IgD-negative memory B cell (primary cell): Measurements from ENCODE around the gene PTK6. TPM values are rescaled to one million over a fixed set of nuclear protein-coding genes. Genes with fewer than 3 reads are reported as not detected.
A peak's percentile ranks its signal among the peaks of the same experiment; 100 is the strongest.
"Not testable (repeated sequence)": the region's sequence is repeated elsewhere in the genome, so short reads cannot be mapped to it uniquely, and the experiment has no call there.

ENCODE experiments used
- H3K27ac Mint-ChIP-seq, 3 donors: one replicate each; pipeline ENCODE4 v1.8.0; 2020 to 2022; ENCODE audit warnings: mild to moderate bottlenecking in 3 of 3, mixed read lengths in 3 of 3, moderate library complexity in 1 of 3
- H3K27me3 Mint-ChIP-seq: one replicate; pipeline ENCODE4 v1.8.0; 2021; ENCODE audit warnings: mixed read lengths
- H3K36me3 Mint-ChIP-seq: one replicate; pipeline ENCODE4 v1.8.0; 2020; ENCODE audit warnings: mild to moderate bottlenecking, mixed read lengths
- H3K4me1 Mint-ChIP-seq, 3 donors: one replicate each; pipeline ENCODE4 v1.8.0; 2020 to 2022; ENCODE audit warnings: mixed read lengths in 3 of 3, mild to moderate bottlenecking in 1 of 3
- H3K4me3 Mint-ChIP-seq, 4 donors: one replicate each; pipeline ENCODE4 v1.8.0; 2020 to 2022; ENCODE audit warnings: mild to moderate bottlenecking in 4 of 4, mixed read lengths in 4 of 4, moderate library complexity in 3 of 4
- H3K9me3 Mint-ChIP-seq, 3 donors: one replicate each; pipeline ENCODE4 v1.8.0; 2020 to 2021; ENCODE audit warnings: mixed read lengths in 3 of 3, mild to moderate bottlenecking in 1 of 3
- polyA plus RNA-seq: library from polyadenylated mRNA; unstranded; fragments of 300-500 nt; fragmentation: Illumina TruSeq; gene quantifications from one replicate; pipeline ENCODE4 v1.2.3, GENCODE V29; 2021

The PTK6 gene
- polyA plus RNA-seq, 1 donor from 2014 or later = 1.3 TPM

- Mint-ChIP-seq H3K27me3 (no peaks in the 10 kb centered on the region), H3K27ac (no peak overlapping the region), H3K4me3 (peak overlapping the region in 1 of 4 donors; percentile 28), H3K4me1 (peaks cover 0 to 22% (median 11%) of the 10 kb centered on the region in 3 donors), H3K36me3 (peaks cover 3% of the 10 kb centered on the region), H3K9me3 (no peaks in the 10 kb centered on the region)
These were observed 27.0 kb upstream of the PTK6 start for GRCh38 chr20:63564036-63564810.

GRCh38 chr20:63563225-63563935, 26.2 kb upstream of the PTK6 start:
- Mint-ChIP-seq H3K4me1 (peaks cover 0 to 17% (median 9%) of the 10 kb centered on the region in 3 donors), H3K9me3 (no peaks in the 10 kb centered on the region), H3K36me3 (peaks cover 5% of the 10 kb centered on the region), H3K27ac (no peak overlapping the region), H3K4me3 (no peak overlapping the region), H3K27me3 (no peaks in the 10 kb centered on the region)

GRCh38 chr20:63562461-63563224, 25.5 kb upstream of the PTK6 start:
- H3K4me1 Mint-ChIP-seq = peaks cover 0 to 10% (median 3%) of the 10 kb centered on the region in 3 donors
- peaks cover 5% of the 10 kb centered on the region for H3K36me3 Mint-ChIP-seq
- H3K4me3 Mint-ChIP-seq = peak overlapping the region in 1 of 4 donors; percentile 41
- peak overlapping the region in 1 of 3 donors; percentile 60 for H3K27ac Mint-ChIP-seq
- no peaks in the 10 kb centered on the region for H3K9me3 Mint-ChIP-seq
- no peaks in the 10 kb centered on the region for H3K27me3 Mint-ChIP-seq

GRCh38 chr20:63561624-63562396, 24.6 kb upstream of the PTK6 start:
- no peak overlapping the region for H3K27ac Mint-ChIP-seq
- H3K4me1 Mint-ChIP-seq = peaks cover 0 to 2% (median 0%) of the 10 kb centered on the region in 3 donors
- H3K36me3 Mint-ChIP-seq = peaks cover 5% of the 10 kb centered on the region
- H3K27me3 Mint-ChIP-seq = no peaks in the 10 kb centered on the region
- H3K9me3 Mint-ChIP-seq = no peaks in the 10 kb centered on the region
- H3K4me3 Mint-ChIP-seq = no peak overlapping the region

GRCh38 chr20:63560856-63561609, 23.9 kb upstream of the PTK6 start:
- Mint-ChIP-seq H3K4me1 (peaks cover 0 to 4% (median 3%) of the 10 kb centered on the region in 3 donors), H3K36me3 (peaks cover 5% of the 10 kb centered on the region), H3K9me3 (no peaks in the 10 kb centered on the region), H3K27me3 (no peaks in the 10 kb centered on the region), H3K27ac (peak overlapping the region in 1 of 3 donors; percentile 78), H3K4me3 (no peak overlapping the region)

- no peaks in the 10 kb centered on the region for H3K27me3 Mint-ChIP-seq
- peak overlapping the region in 2 of 3 donors; percentile 13 to 63 for H3K27ac Mint-ChIP-seq
- no peaks in the 10 kb centered on the region for H3K9me3 Mint-ChIP-seq
- H3K36me3 Mint-ChIP-seq = peaks cover 5% of the 10 kb centered on the region
- H3K4me3 Mint-ChIP-seq = peak overlapping the region in 1 of 4 donors; percentile 45
- H3K4me1 Mint-ChIP-seq = peaks cover 0 to 4% (median 3%) of the 10 kb centered on the region in 3 donors
These were observed 23.2 kb upstream of the PTK6 start for GRCh38 chr20:63560333-63560805.

DNA sequence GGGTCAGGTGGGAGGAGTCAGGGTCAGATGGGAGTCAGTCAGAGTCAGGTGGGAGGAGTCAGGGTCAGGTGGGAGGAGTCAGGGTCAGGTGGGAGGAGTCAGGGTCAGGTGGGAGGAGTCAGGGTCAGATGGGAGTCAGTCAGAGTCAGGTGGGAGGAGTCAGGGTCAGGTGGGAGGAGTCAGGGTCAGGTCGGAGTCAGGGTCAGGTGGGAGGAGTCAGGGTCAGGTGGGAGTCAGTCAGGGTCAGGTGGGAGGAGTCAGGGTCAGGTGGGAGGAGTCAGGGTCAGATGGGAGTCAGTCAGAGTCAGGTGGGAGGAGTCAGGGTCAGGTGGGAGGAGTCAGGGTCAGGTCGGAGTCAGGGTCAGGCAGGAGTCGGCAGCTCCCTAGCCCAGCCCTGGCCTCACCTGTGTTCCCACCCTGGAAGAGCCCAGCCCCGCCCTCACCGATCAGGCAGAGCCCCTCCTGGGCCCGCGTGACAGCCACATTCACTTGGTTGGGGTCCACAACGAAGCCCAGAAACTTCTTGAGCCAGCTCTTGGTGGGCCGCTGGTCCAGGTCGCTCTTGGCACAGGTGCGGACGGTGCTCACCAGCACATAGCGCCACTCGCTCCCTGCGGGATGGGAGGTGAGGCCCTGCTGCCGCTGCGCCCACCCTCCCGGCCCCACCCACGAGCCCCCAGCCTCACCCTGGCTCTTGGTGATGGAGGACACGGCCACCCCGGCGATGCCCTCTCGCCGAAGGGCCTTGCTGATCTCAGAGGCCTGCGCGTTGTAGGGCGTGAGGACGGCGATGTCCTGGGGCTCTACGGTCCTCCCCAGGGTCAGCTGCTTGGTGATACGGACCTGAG, 22.5 kb upstream of the PTK6 start:
- H3K9me3 Mint-ChIP-seq, H3K4me3 Mint-ChIP-seq, H3K27ac Mint-ChIP-seq, H3K27me3 Mint-ChIP-seq, H3K4me1 Mint-ChIP-seq, H3K36me3 Mint-ChIP-seq: not testable (repeated sequence)

GRCh38 chr20:63558804-63559484, 21.8 kb upstream of the PTK6 start:
- H3K27me3 Mint-ChIP-seq = no peaks in the 10 kb centered on the region
- H3K36me3 Mint-ChIP-seq = peaks cover 5% of the 10 kb centered on the region
- H3K27ac Mint-ChIP-seq = peak overlapping the region in 1 of 3 donors; percentile 12
- H3K4me1 Mint-ChIP-seq = peaks cover 0 to 11% (median 6%) of the 10 kb centered on the region in 3 donors
- no peaks in the 10 kb centered on the region for H3K9me3 Mint-ChIP-seq
- H3K4me3 Mint-ChIP-seq = peak overlapping the region in 1 of 4 donors; percentile 47

DNA sequence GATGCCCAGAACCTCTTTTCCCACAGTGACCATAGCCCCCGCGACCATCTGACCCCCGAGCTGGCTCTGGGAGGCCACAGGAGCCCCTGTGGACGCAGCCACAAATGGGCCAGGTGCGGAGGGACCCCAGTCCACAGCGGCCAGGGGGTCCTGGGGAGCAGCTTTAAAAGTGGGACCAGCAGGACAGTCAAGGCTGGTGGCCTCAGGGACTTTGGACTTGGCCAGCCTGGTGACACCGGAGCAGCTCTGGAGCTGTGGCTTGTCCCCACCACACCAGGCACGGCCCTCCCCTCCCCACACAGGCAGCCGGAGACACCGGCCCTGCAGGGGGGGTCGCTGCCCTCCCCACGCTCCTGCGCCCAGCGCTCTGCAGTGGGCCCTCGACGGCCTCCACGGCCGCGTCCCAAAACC, 20.3 kb upstream of the PTK6 start:
- peaks cover 7 to 17% (median 11%) of the 10 kb centered on the region in 3 donors for H3K4me1 Mint-ChIP-seq
- peaks cover 5% of the 10 kb centered on the region for H3K36me3 Mint-ChIP-seq
- peak overlapping the region in 1 of 3 donors; percentile 56 for H3K27ac Mint-ChIP-seq
- no peaks in the 10 kb centered on the region for H3K27me3 Mint-ChIP-seq
- H3K4me3 Mint-ChIP-seq = peak overlapping the region in 1 of 4 donors; percentile 81
- H3K9me3 Mint-ChIP-seq = no peaks in the 10 kb centered on the region

- Mint-ChIP-seq H3K4me1 (peaks cover 8 to 22% (median 12%) of the 10 kb centered on the region in 3 donors), H3K27me3 (no peaks in the 10 kb centered on the region), H3K4me3 (peak overlapping the region in 1 of 4 donors; percentile 81), H3K27ac (peak overlapping the region in 1 of 3 donors; percentile 56), H3K9me3 (no peaks in the 10 kb centered on the region), H3K36me3 (peaks cover 5% of the 10 kb centered on the region)
These were observed 19.8 kb upstream of the PTK6 start for GRCh38 chr20:63556873-63557478.

GRCh38 chr20:63555661-63556381, 18.6 kb upstream of the PTK6 start:
- no peaks in the 10 kb centered on the region for H3K27me3 Mint-ChIP-seq
- peak overlapping the region in 1 of 4 donors; percentile 68 for H3K4me3 Mint-ChIP-seq
- peaks cover 10 to 27% (median 15%) of the 10 kb centered on the region in 3 donors for H3K4me1 Mint-ChIP-seq
- no peaks in the 10 kb centered on the region for H3K9me3 Mint-ChIP-seq
- peak overlapping the region in 2 of 3 donors; percentile 53 to 56 for H3K27ac Mint-ChIP-seq
- peaks cover 5% of the 10 kb centered on the region for H3K36me3 Mint-ChIP-seq
